HEK293 (cell line): ENCODE measurements around the gene TESK2.
A peak's percentile ranks its signal among the peaks of the same experiment; 100 is the strongest.
"Not testable (repeated sequence)": the region's sequence is repeated elsewhere in the genome, so short reads cannot be mapped to it uniquely, and the experiment has no call there.

Experiments used
- CTCF ChIA-PET: fragments of 350-600 bp; formaldehyde crosslinking; extraction: SDS; loops from one replicate; lab custom pipeline; 2021; ENCODE audit warnings: antibody characterized with exemption; lab: Yijun Ruan, JAX
- POLR2A ChIA-PET: fragments of 300-600 bp; formaldehyde crosslinking; extraction: SDS; loops from one replicate; lab custom pipeline; 2020; ENCODE audit warnings: antibody characterized with exemption, inconsistent platforms; lab: Yijun Ruan, JAX
- H3K27ac ChIP-seq: fragments of 200-500 bp; sonication (Bioruptor generic); 2 replicates; pipeline ENCODE4 v1.5.1; 2014; ENCODE audit warnings: low read depth, low read length, control low read depth, inconsistent platforms; ENCODE audit errors: extremely low read depth
- H3K36me3 ChIP-seq, 2 experiments: fragments of 200-500 bp in 1 of 2; sonication (Bioruptor generic) in 1 of 2; 1 replicate in 1 of 2; 2 replicates in 1 of 2; pipeline ENCODE4 v1.5.1; 2014 to 2017; ENCODE audit warnings: inconsistent platforms in 2 of 2, low read length in 2 of 2; ENCODE audit not compliant: control insufficient read depth in 2 of 2, insufficient read depth in 1 of 2
- H3K4me1 ChIP-seq: fragments of 200-500 bp; sonication (Bioruptor generic); 2 replicates; pipeline ENCODE4 v1.5.1; 2014; ENCODE audit warnings: mild to moderate bottlenecking, low read length, inconsistent platforms; ENCODE audit not compliant: control insufficient read depth, insufficient read depth
- H3K4me3 ChIP-seq: 2 replicates; pipeline ENCODE4 v1.5.1; 2011; ENCODE audit warnings: low read depth, mild to moderate bottlenecking, control low read depth, low read length, moderate library complexity
- H3K9me3 ChIP-seq: fragments of 200-500 bp; sonication (Bioruptor generic); 2 replicates; pipeline ENCODE4 v1.5.1; 2014; ENCODE audit warnings: low read depth, low read length, inconsistent platforms; ENCODE audit not compliant: control insufficient read depth, insufficient read depth
- HOXC10 ChIP-seq: sonication (generic); formaldehyde crosslinking; IDR thresholded peaks from 2 replicates; pipeline ENCODE4 v1.8.1; 2023; ENCODE audit warnings: mild to moderate bottlenecking, missing genetic modification reagents
- IKZF3 ChIP-seq: fragments of 450-650 bp; IDR thresholded peaks from 2 replicates; pipeline ENCODE4 v1.5.0; 2018; ENCODE audit warnings: missing biosample characterization, mild to moderate bottlenecking, missing genetic modification characterization, moderate library complexity
- PRDM1 ChIP-seq: fragments of 450-650 bp; formaldehyde crosslinking; IDR thresholded peaks from 2 replicates; pipeline ENCODE4; 2016; ENCODE audit warnings: missing biosample characterization, missing genetic modification characterization
- SP7 ChIP-seq: fragments of 450-650 bp; formaldehyde crosslinking; IDR thresholded peaks from 2 replicates; pipeline ENCODE4 v1.5.1; 2016; ENCODE audit warnings: missing biosample characterization, missing genetic modification characterization
- ZFP41 ChIP-seq: fragments of 450-650 bp; formaldehyde crosslinking; IDR thresholded peaks from 2 replicates; pipeline ENCODE4 v1.5.1; 2016; ENCODE audit warnings: missing biosample characterization, missing genetic modification characterization, borderline replicate concordance
- ZNF10 ChIP-seq: fragments of 450-650 bp; formaldehyde crosslinking; IDR thresholded peaks from 2 replicates; pipeline ENCODE4 v1.5.1; 2017; ENCODE audit warnings: missing biosample characterization, missing genetic modification characterization
- ZNF121 ChIP-seq: fragments of 450-650 bp; formaldehyde crosslinking; IDR thresholded peaks from 2 replicates; pipeline ENCODE4 v1.5.1; 2016; ENCODE audit warnings: missing biosample characterization, missing genetic modification characterization
- ZNF169 ChIP-seq: fragments of 450-650 bp; formaldehyde crosslinking; IDR thresholded peaks from 2 replicates; pipeline ENCODE4 v1.5.1; 2016; ENCODE audit warnings: missing biosample characterization, missing genetic modification characterization
- ZNF175 ChIP-seq: fragments of 450-650 bp; formaldehyde crosslinking; IDR thresholded peaks from 2 replicates; pipeline ENCODE4 v1.5.1; 2016; ENCODE audit warnings: missing biosample characterization, missing genetic modification characterization
- ZNF626 ChIP-seq: fragments of 450-650 bp; sonication (Bioruptor Pico); formaldehyde crosslinking; IDR thresholded peaks from 2 replicates; pipeline ENCODE4 v1.5.1; 2018; ENCODE audit warnings: missing biosample characterization, missing genetic modification characterization, inconsistent platforms
- ZNF664 ChIP-seq: fragments of 450-650 bp; formaldehyde crosslinking; IDR thresholded peaks from 2 replicates; pipeline ENCODE4 v1.5.1; 2016; ENCODE audit warnings: missing biosample characterization, missing genetic modification characterization
- TF ChIP-seq, protein P1 (sequence below): fragments of 450-650 bp; formaldehyde crosslinking; IDR thresholded peaks from 2 replicates; pipeline ENCODE4 v1.5.1; 2016; ENCODE audit warnings: missing biosample characterization, missing genetic modification characterization
- TF ChIP-seq, protein P2 (sequence below): fragments of 450-650 bp; formaldehyde crosslinking; IDR thresholded peaks from 2 replicates; pipeline ENCODE4 v1.5.1; 2016; ENCODE audit warnings: missing biosample characterization, missing genetic modification characterization, low read depth
- TF ChIP-seq, protein P3 (sequence below): fragments of 450-650 bp; formaldehyde crosslinking; IDR thresholded peaks from 2 replicates; pipeline ENCODE4 v1.5.1; 2016; ENCODE audit warnings: missing biosample characterization, missing genetic modification characterization

Gene TESK2

DNA sequence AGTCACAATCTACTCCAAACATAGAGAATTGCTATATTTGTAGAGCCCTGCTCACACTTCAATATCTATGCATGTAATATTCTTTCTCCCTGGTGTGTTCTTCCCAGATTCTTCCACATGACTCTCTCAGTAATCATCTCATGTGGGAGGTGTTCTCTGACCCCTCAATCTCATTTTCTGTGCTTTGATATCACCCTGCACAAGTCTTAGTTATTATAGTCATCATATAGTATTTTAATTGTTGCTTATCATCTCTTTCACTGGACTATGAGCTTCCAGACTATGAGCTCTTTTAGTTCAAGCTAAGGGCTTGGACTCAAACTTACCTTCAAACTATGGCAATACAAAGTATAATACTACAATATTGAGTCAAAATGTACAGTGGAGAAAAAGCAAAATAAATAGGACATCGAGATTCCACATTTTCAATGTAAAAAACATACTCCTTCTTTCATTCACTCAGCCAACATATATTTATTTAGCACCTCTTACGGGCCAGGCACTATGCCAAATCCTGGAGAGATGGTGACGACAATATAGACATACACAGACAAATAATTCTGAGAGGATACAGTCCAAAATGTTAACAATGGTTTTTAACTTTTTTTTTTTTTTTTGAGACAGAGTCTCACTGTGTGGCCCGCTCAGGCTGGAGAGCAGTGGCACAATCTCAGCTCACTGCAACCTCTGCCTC, 12.7 kb downstream of the TESK2 start (continued):
- TF ChIP-seq ZNF10 (tag by site-specific recombination) (no peak), ZNF626 (tag by site-specific recombination) (no peak), ZFP41 (tag by site-specific recombination) (no peak)
- TF ChIP-seq, protein P1, sequence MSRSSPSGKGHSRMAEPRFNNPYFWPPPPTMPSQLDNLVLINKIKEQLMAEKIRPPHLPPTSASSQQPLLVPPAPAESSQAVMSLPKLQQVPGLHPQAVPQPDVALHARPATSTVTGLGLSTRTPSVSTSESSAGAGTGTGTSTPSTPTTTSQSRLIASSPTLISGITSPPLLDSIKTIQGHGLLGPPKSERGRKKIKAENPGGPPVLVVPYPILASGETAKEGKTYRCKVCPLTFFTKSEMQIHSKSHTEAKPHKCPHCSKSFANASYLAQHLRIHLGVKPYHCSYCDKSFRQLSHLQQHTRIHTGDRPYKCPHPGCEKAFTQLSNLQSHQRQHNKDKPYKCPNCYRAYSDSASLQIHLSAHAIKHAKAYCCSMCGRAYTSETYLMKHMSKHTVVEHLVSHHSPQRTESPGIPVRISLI (tag by site-specific recombination) = peak; percentile 14; the same call in 1 of the 2 replicates
- TF ChIP-seq, protein P2, sequence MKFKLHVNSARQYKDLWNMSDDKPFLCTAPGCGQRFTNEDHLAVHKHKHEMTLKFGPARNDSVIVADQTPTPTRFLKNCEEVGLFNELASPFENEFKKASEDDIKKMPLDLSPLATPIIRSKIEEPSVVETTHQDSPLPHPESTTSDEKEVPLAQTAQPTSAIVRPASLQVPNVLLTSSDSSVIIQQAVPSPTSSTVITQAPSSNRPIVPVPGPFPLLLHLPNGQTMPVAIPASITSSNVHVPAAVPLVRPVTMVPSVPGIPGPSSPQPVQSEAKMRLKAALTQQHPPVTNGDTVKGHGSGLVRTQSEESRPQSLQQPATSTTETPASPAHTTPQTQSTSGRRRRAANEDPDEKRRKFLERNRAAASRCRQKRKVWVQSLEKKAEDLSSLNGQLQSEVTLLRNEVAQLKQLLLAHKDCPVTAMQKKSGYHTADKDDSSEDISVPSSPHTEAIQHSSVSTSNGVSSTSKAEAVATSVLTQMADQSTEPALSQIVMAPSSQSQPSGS (tag by site-specific recombination) = no peak

DNA sequence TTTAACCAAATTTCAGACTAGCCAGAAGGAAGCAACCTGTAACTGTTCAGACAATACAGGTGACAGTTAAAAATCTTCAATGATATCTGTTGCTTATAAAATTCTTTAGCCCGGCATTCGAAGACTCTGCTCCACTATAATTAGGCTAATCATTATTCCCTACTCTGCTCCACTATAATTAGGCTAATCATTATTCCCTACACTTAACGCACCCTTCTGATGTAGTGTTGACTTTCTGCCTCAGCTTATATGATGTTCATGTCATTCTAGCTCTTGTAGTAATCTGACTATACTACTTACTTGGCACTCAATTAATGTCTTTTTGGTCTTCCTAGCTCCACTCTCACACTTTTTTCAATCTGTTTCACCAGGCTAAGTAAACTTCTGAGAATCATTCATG, 13.3 kb downstream of the TESK2 start:
- Histone ChIP-seq H3K36me3 (no peaks in the 10 kb centered on the region), H3K27ac (no peak overlapping the region), H3K4me1 (peaks cover 5% of the 10 kb centered on the region), H3K9me3 (no peaks in the 10 kb centered on the region), H3K4me3 (no peak overlapping the region)
- ChIA-PET CTCF (interaction anchor here (1.1 to 1.4 kb wide), 2 partner anchors 10 to 15 kb away, joined by 3 to 5 read pairs; no protein-coding TSS in a partner anchor), POLR2A (no interaction called here)
- TF ChIP-seq SP7 (peak; percentile 91), IKZF3 (tag by site-specific recombination) (no peak)

DNA sequence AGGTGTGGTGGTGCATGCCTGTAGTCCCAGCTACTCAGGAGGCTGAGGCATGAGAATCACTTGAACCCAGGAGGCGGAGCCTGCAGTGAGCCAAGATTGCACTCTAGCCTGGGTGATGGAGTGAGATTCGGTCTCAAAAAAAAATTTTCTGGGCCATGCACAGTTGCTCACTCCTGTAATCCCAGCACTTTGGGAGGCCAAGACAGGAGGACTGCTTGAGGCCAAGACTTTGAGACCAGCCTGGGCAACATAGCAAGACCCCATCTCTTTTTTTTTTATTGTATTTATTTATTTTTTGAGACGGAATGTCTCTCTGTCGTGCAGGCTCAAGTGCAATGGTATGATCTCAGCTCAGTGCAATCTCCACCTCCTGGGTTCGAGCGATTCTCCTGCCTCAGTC, 16.8 kb downstream of the TESK2 start:
- H3K4me1 ChIP-seq, H3K27ac ChIP-seq, H3K4me3 ChIP-seq, POLR2A ChIA-PET, H3K36me3 ChIP-seq: not testable (repeated sequence)
- CTCF ChIA-PET = interaction anchor here (1.1 kb wide), 1 partner anchor 26 kb away, joined by 8 read pairs; no protein-coding TSS in a partner anchor
- peak; percentile 77; the same call in 1 of the 2 replicates for TF ChIP-seq ZNF121
- TF ChIP-seq, all 188 proteins: peak for 1; not testable (repeated sequence) for 187
- H3K9me3 ChIP-seq = not testable (repeated sequence)

DNA sequence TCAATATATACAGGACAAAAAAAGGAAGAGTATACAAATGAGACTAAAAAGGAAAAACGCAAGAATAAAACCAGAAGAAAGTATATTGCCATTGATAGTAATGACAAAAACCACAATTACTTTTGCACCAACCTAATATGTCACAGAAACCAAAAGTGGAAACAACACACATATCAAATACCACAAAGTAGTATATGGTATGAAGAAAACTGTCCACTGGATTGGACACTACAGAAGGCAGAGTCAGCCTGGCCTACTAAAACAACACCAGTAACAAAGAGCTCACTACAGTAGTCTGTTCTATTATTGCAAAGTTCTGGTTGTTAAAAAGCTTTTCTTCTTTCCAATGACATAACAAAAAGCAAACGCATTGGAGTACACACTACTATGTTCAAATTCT, 17.7 kb downstream of the TESK2 start:
- peaks cover 2% of the 10 kb centered on the region; the same call in 1 of the 2 replicates for H3K4me1 ChIP-seq
- no peaks in the 10 kb centered on the region for H3K36me3 ChIP-seq
- H3K4me3 ChIP-seq = no peak overlapping the region
- POLR2A ChIA-PET = interaction anchor here (0.6 to 1.0 kb wide), 4 partner anchors 18 to 170 kb away, joined by 3 to 4 read pairs (median 4); partner anchors contain the start of gene TESK2
- H3K27ac ChIP-seq = no peak overlapping the region
- CTCF ChIA-PET = interaction anchor here (1.1 kb wide), 1 partner anchor 25 kb away, joined by 8 read pairs; no protein-coding TSS in a partner anchor
- TF ChIP-seq ZNF169 (tag by site-specific recombination) = no peak
- no peak for TF ChIP-seq ZNF175 (tag by site-specific recombination)
- peak; percentile 80 for TF ChIP-seq PRDM1 (tag by site-specific recombination)
- H3K9me3 ChIP-seq = no peaks in the 10 kb centered on the region

DNA sequence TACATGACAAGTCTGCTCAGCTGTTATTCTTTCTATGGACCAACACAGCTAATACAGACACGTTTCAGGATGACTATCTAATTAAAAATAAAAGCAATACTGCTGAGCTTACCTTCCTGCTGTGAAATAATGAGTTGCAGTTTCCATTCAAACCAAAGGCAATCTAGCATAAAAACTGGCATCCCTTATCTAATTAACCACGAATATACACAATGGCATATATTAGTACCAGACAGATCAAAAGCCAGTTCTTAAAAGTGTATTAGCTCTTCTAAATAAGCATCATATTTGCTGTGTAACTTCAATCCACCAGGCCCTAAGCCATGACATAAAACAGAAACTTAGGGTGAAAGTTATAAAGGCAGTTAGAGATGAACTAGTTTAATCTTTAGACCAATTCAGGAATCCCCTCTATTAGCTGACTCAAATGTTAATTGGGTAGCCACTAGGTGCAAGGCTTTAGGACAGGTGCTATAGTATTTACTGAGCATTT, 20.6 kb downstream of the TESK2 start:
- H3K4me1 ChIP-seq = no peaks in the 10 kb centered on the region
- H3K9me3 ChIP-seq = no peaks in the 10 kb centered on the region
- TF ChIP-seq, protein P3, sequence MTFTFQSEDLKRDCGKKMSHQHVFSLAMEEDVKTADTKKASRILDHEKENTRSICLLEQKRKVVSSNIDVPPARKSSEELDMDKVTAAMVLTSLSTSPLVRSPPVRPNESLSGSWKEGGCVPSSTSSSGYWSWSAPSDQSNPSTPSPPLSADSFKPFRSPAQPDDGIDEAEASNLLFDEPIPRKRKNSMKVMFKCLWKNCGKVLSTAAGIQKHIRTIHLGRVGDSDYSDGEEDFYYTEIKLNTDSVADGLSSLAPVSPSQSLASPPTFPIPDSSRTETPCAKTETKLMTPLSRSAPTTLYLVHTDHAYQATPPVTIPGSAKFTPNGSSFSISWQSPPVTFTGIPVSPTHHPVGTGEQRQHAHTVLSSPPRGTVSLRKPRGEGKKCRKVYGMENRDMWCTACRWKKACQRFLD (tag by site-specific recombination) = no peak
- peak; percentile 63; the same call in 1 of the 2 replicates for TF ChIP-seq ZNF664 (tag by site-specific recombination)
- no peak for TF ChIP-seq HOXC10
- ChIA-PET POLR2A (no interaction called here), CTCF (no interaction called here)
- H3K4me3 ChIP-seq = no peak overlapping the region
- H3K36me3 ChIP-seq = no peaks in the 10 kb centered on the region
- no peak overlapping the region for H3K27ac ChIP-seq

DNA sequence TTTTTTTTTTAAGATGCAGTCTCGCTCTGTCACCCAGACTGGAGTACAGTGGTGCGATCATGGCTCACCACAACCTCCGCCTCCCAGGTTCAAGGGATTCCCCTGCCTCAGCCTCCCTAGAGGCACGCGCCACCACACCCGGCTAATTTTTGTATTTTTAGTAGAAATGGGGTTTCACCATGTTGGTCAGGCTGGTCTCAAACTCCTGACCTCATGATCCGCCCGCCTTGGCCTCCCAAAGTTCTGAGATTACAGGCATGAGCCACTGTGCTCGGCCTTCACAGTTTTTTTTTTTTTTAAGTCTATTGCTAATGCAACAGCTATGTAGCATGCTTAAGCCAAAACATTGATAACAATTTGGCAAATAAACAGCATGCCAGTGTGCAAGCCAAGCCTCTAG, 23.6 kb downstream of the TESK2 start:
- H3K36me3 ChIP-seq, H3K4me3 ChIP-seq, H3K9me3 ChIP-seq, H3K4me1 ChIP-seq, POLR2A ChIA-PET, H3K27ac ChIP-seq: not testable (repeated sequence)
- CTCF ChIA-PET = interaction anchor here (0.6 to 1.5 kb wide), 3 partner anchors 10 to 90 kb away, joined by 3 to 4 read pairs (median 4); no protein-coding TSS in a partner anchor
